ENCODE measurements around the gene E2F4.

- no peak for TF ChIP-seq POLR2A (IDR thresholded peaks at IDR 0.05)
- no peak for TF ChIP-seq CTCF (IDR thresholded peaks at IDR 0.05)
These were observed 30.3 kb upstream of the E2F4 start for GRCh38 chr16:67161595-67162058.

Data from body of pancreas (tissue), 4 donors.